Vagina (tissue), 2 donors: ENCODE results near the gene APCDD1L.

Experiments
- POLR2A ChIP-seq, 2 donors: fragments of 450-650 bp; IDR thresholded peaks; one replicate each; pipeline ENCODE4 v1.6.1; 2017; ENCODE audit warnings: antibody characterized with exemption in 2 of 2, mild to moderate bottlenecking in 2 of 2, moderate library complexity in 2 of 2
- POLR2AphosphoS5 ChIP-seq, 2 donors: sonication (generic); formaldehyde crosslinking; IDR thresholded peaks; one replicate each; pipeline ENCODE4 v1.9.0; 2017; ENCODE audit warnings: antibody characterized with exemption in 2 of 2, mild to moderate bottlenecking in 2 of 2, low read depth in 1 of 2; ENCODE audit not compliant: insufficient read depth in 1 of 2
- TF ChIP-seq, protein P1 (sequence below), 3 experiments: fragments of 450-650 bp in 2 of 3; fragments of 200-600 bp in 1 of 3; sonication (generic) in 1 of 3; IDR thresholded peaks; one replicate each; pipeline ENCODE4 v1.5.1; 2017 to 2019; ENCODE audit warnings: antibody characterized with exemption in 3 of 3, mild to moderate bottlenecking in 2 of 3, moderate library complexity in 2 of 3

DNA sequence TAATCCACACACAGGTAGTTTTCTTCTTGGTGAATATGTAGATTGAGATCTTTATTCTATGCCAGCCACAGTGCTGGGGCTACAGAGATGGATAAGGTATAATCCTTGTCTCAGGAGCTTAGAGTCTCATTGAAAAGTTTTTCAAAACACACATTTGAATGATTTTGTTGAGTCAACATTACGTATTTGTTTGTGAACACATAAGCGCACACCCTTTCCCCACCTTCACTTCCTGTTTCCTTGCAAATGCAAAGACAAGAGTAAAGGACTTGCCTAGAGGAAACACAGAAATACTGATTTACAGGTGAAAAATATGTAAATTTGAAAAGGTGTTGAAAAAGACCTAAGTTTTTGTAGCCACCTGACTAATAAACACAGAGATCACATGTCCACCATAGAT is 98.4 kb downstream of the APCDD1L start:
- TF ChIP-seq, protein P1, sequence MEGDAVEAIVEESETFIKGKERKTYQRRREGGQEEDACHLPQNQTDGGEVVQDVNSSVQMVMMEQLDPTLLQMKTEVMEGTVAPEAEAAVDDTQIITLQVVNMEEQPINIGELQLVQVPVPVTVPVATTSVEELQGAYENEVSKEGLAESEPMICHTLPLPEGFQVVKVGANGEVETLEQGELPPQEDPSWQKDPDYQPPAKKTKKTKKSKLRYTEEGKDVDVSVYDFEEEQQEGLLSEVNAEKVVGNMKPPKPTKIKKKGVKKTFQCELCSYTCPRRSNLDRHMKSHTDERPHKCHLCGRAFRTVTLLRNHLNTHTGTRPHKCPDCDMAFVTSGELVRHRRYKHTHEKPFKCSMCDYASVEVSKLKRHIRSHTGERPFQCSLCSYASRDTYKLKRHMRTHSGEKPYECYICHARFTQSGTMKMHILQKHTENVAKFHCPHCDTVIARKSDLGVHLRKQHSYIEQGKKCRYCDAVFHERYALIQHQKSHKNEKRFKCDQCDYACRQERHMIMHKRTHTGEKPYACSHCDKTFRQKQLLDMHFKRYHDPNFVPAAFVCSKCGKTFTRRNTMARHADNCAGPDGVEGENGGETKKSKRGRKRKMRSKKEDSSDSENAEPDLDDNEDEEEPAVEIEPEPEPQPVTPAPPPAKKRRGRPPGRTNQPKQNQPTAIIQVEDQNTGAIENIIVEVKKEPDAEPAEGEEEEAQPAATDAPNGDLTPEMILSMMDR (IDR thresholded peaks at IDR 0.05), result no peak
- TF ChIP-seq POLR2AphosphoS5 (IDR thresholded peaks at IDR 0.05; ENCODE audit: insufficient read depth in 1 of 2, low read depth in 1 of 2) (no peak), POLR2A (IDR thresholded peaks at IDR 0.05) (no peak)
